ENCODE data around the gene ANKRD44. TPM values are rescaled to one million over a fixed set of nuclear protein-coding genes. Genes with fewer than 3 reads are reported as not detected.

ANKRD44 gene
- total and polyA plus RNA-seq, 2 of the 8 experiments (the other 6 are each of a cell fraction or from before 2014, with no cell fraction given): 1.2 to 1.3 TPM

GRCh38 chr2:197101519-197101918 lies 209.1 kb downstream of the ANKRD44 start:
- DNase-seq (ENCODE audit: low read depth in 1 of 2, low spot score in 2 of 2) (no peak), FAIRE-seq (no peak)
- Histone ChIP-seq H2BK120ac (replicated peaks; ENCODE audit: low read depth, low read length) (no peak overlapping the region), H3K4me1 (replicated peaks in 1 of 4; ENCODE audit: control insufficient read depth in 3 of 4, insufficient read depth in 4 of 4, low read length in 3 of 4) (no peaks in the 10 kb centered on the region), H3K4me3 (ENCODE audit: extremely low read depth in 1 of 4, insufficient read depth in 2 of 4, low read depth in 3 of 4, low read length in 4 of 4) (no peak overlapping the region), H3K4me2 (ENCODE audit: insufficient read depth in 1 of 2, low read depth in 2 of 2, low read length in 2 of 2) (no peak overlapping the region), H3K9ac (replicated peaks in 1 of 4; ENCODE audit: extremely low read depth in 1 of 4, low read depth in 3 of 4, low read length in 3 of 4) (no peak overlapping the region), H4K5ac (ENCODE audit: insufficient read length, low read depth, low read length) (no peak overlapping the region), H3K9me3 (ENCODE audit: insufficient read depth in 2 of 2, low read depth in 1 of 2, low read length in 1 of 2) (no peaks in the 10 kb centered on the region), H3K56ac (replicated peaks; ENCODE audit: insufficient read length, low read depth, low read length) (no peak overlapping the region), H3K18ac (ENCODE audit: extremely low read depth, low read length) (no peak overlapping the region), H4K8ac (ENCODE audit: extremely low read depth, insufficient read depth, low read length) (no peak overlapping the region), H3K79me2 (ENCODE audit: control insufficient read depth in 1 of 2, insufficient read depth in 2 of 2, low read length in 2 of 2) (no peaks in the 10 kb centered on the region), H3K4ac (replicated peaks; ENCODE audit: insufficient read length, low read depth, low read length) (no peak overlapping the region), H2BK12ac (ENCODE audit: low read depth, low read length) (no peak overlapping the region), H3K23ac (ENCODE audit: insufficient read length) (no peak overlapping the region), H2AK5ac (ENCODE audit: low read depth, low read length) (no peak overlapping the region), H3K23me2 (ENCODE audit: low read depth, low read length) (no peaks in the 10 kb centered on the region), H3K79me1 (ENCODE audit: low read depth, low read length) (no peaks in the 10 kb centered on the region), H2BK15ac (ENCODE audit: low read length) (no peak overlapping the region), H3K27ac (ENCODE audit: low read depth, low read length) (no peak overlapping the region), H4K20me1 (replicated peaks in 1 of 2; ENCODE audit: control insufficient read depth in 1 of 2, insufficient read depth in 2 of 2, low read length in 2 of 2) (no peaks in the 10 kb centered on the region), H4K91ac (replicated peaks; ENCODE audit: insufficient read length, low read length) (no peak overlapping the region), H3K14ac (ENCODE audit: insufficient read length) (no peak overlapping the region), H2BK20ac (ENCODE audit: low read length) (no peak overlapping the region), H2AFZ (ENCODE audit: low read length) (no peak overlapping the region), H3K27me3 (replicated peaks in 1 of 4; ENCODE audit: control insufficient read depth in 3 of 4, extremely low read depth in 1 of 4, insufficient read depth in 3 of 4, low read length in 3 of 4) (no peaks in the 10 kb centered on the region), H2BK5ac (ENCODE audit: low read depth, low read length) (no peak overlapping the region), H3K36me3 (ENCODE audit: control insufficient read depth in 2 of 4, insufficient read depth in 4 of 4, low read length in 3 of 4) (no peaks in the 10 kb centered on the region)
- ChIA-PET CTCF (ENCODE audit: partially characterized antibody) (no interaction called here), POLR2A (ENCODE audit: partially characterized antibody) (no interaction called here)
- WGBS, 2 experiments (ENCODE audit: extremely low coverage in 1 of 2, insufficient coverage in 1 of 2, insufficient read length in 1 of 2, insufficient replicate concordance in 2 of 2, low coverage in 1 of 2, low lambda C conversion rate in 2 of 2, missing lambda C conversion rate in 1 of 2): 83% methylated on average over 2 of the region's 2 CpGs; no CpG with 5 or more reads in 1 of the 2 experiments
- TF ChIP-seq POLR2A (IDR thresholded peaks at IDR 0.05; ENCODE audit: control extremely low read depth in 1 of 2, low read depth in 2 of 2, low read length in 2 of 2) (no peak), CTBP2 (IDR thresholded peaks at IDR 0.05; ENCODE audit: borderline replicate concordance, insufficient read depth, insufficient read length, low read length) (no peak), EZH2 (IDR thresholded peaks at IDR 0.05; ENCODE audit: low read depth, low read length, severe bottlenecking) (no peak), CHD1 (IDR thresholded peaks at IDR 0.05; ENCODE audit: low read depth, low read length) (no peak), BRCA1 (IDR thresholded peaks at IDR 0.05; ENCODE audit: low read depth, low read length) (no peak), USF2 (IDR thresholded peaks at IDR 0.05; ENCODE audit: low read length) (no peak), FOSL1 (IDR thresholded peaks at IDR 0.05; ENCODE audit: insufficient read depth, low read depth, low read length) (no peak), TAF7 (optimal IDR thresholded peaks at IDR 0.05; ENCODE audit: borderline replicate concordance, low read depth, low read length) (no peak), SP4 (IDR thresholded peaks at IDR 0.05; ENCODE audit: low read length) (no peak)

Measured in H1 (cell line).